HepG2 (cell line): ENCODE results near the gene GPR137. TPM values are rescaled to one million over a fixed set of nuclear protein-coding genes. Genes with fewer than 3 reads are reported as not detected.

ENCODE experiments used
- ATAC-seq: fragments of 200-7000 bp; cut with Tn5 transposase; 3 replicates; pipeline ENCODE4 v1.9.1; 2020; ENCODE audit warnings: mild to moderate bottlenecking, moderate library complexity
- BruUV-seq: library from RNA; stranded (reverse); fragments of 400-500 nt; replicated peaks from 2 replicates; lab custom pipeline; 2021; lab: Mats Ljungman, UMichigan
- CTCF ChIA-PET: fragments of 300-600 bp; formaldehyde crosslinking; extraction: SDS; loops from one replicate; lab custom pipeline; 2021; ENCODE audit warnings: low total read pairs, inconsistent platforms, low intra/inter-chr PET ratio; lab: Yijun Ruan, JAX
- POLR2A ChIA-PET: fragments of 350-600 bp; sonication (Branson Sonifier 250); formaldehyde crosslinking; loops from one replicate; lab custom pipeline; 2020; ENCODE audit warnings: antibody characterized with exemption, inconsistent platforms; lab: Yijun Ruan, JAX
- DNase-seq: peaks from one replicate; pipeline ENCODE4 v3.0.0-alpha.2; 2015; ENCODE audit warnings: low spot score
- FAIRE-seq: peaks from 3 replicates; lab custom pipeline; 2011; peaks lifted over from hg19 to GRCh38; lab: Jason Lieb, UNC
- H2AFZ ChIP-seq: one replicate; pipeline ENCODE4 v1.6.1; 2011; ENCODE audit warnings: low read length, inconsistent platforms
- H3K27ac ChIP-seq: fragments of 300-600 bp; 3 replicates; pipeline ENCODE4 v1.8.0; 2011; ENCODE audit warnings: mixed run types, mild to moderate bottlenecking, mixed read lengths, low read length, inconsistent platforms; ENCODE audit not compliant: insufficient read depth; ENCODE audit errors: extremely low read length
- H3K27me3 ChIP-seq, 2 experiments: fragments of 200-600 bp in 1 of 2; 2 replicates in 1 of 2; 3 replicates in 1 of 2; pipeline versions ENCODE4 v1.6.0 to v1.8.0; 2011; ENCODE audit warnings: low read length in 2 of 2, mild to moderate bottlenecking in 2 of 2, moderate library complexity in 2 of 2, inconsistent platforms in 1 of 2; ENCODE audit not compliant: insufficient read depth in 2 of 2, control insufficient read depth in 1 of 2
- H3K36me3 ChIP-seq, 2 experiments: fragments of 200-600 bp in 1 of 2; replicated peaks in 1 of 2; 2 replicates in 1 of 2; 3 replicates in 1 of 2; pipeline versions ENCODE4 v1.5.1 to v1.8.0; 2011; ENCODE audit warnings: low read length in 2 of 2, inconsistent platforms in 1 of 2; ENCODE audit not compliant: insufficient read depth in 2 of 2, control insufficient read depth in 1 of 2
- H3K4me1 ChIP-seq: 2 replicates; pipeline ENCODE4 v1.5.1; 2012; ENCODE audit warnings: low read length, inconsistent platforms; ENCODE audit not compliant: insufficient read depth
- H3K4me2 ChIP-seq: 2 replicates; pipeline ENCODE4 v1.6.0; 2011; ENCODE audit warnings: low read depth, low read length, inconsistent platforms
- H3K4me3 ChIP-seq, 3 experiments: fragments of 200-600 bp in 1 of 3; sonication (generic), shearing (Covaris generic) in 1 of 3; replicated peaks in 1 of 3; 2 replicates each; pipeline ENCODE4 v1.5.1; 2011 to 2016; ENCODE audit warnings: low read length in 3 of 3, inconsistent platforms in 2 of 3, low read depth in 2 of 3, mild to moderate bottlenecking in 2 of 3, control low read depth in 1 of 3, mixed read lengths in 1 of 3; ENCODE audit not compliant: insufficient read depth in 1 of 3
- H3K79me2 ChIP-seq: one replicate; pipeline ENCODE4 v1.6.1; 2011; ENCODE audit warnings: low read length, inconsistent platforms; ENCODE audit not compliant: insufficient read depth
- H3K9ac ChIP-seq: 2 replicates; pipeline ENCODE4 v1.6.0; 2011; ENCODE audit warnings: mild to moderate bottlenecking, low read depth, low read length, inconsistent platforms; ENCODE audit not compliant: insufficient read depth
- H3K9me3 ChIP-seq: 2 replicates; pipeline ENCODE4 v1.5.1; 2012; ENCODE audit warnings: mild to moderate bottlenecking, low read length
- H4K20me1 ChIP-seq: 2 replicates; pipeline ENCODE4 v1.6.0; 2011; ENCODE audit warnings: inconsistent platforms, mild to moderate bottlenecking, low read length, moderate library complexity; ENCODE audit not compliant: insufficient read depth
- TSC22D2 ChIP-seq: sonication (generic); formaldehyde crosslinking; IDR thresholded peaks from 2 replicates; pipeline ENCODE4 v1.5.1; 2020; ENCODE audit warnings: missing genetic modification reagents, mild to moderate bottlenecking, borderline replicate concordance
- ZEB1 ChIP-seq: IDR thresholded peaks from 2 replicates; pipeline ENCODE4 v1.6.1; 2012; ENCODE audit warnings: mild to moderate bottlenecking, low read depth, inconsistent platforms; ENCODE audit not compliant: insufficient replicate concordance
- WGBS: methylation state at CpG from one replicate; pipeline ENCODE4 v1.1.6; 2017; ENCODE audit warnings: low lambda C conversion rate; 5-methylcytosine and 5-hydroxymethylcytosine counted together
- in situ Hi-C: cut with HindIII; loops from 2 replicates; pipeline ENCODE4 v1.10.0; 2017; ENCODE audit warnings: low pct_unique_long_range_greater_than_20kb; ENCODE audit not compliant: extremely low pct_ligation_motif_present
- intact Hi-C: fragments of 100-400 bp; cut with micrococcal nuclease; formaldehyde crosslinking; loops from one replicate; pipeline ENCODE4 v1.10.0; 2022; ENCODE audit not compliant: unreplicated experiment
- polyA plus RNA-seq, 8 experiments: library from polyadenylated mRNA; depleted of rRNA in 3 of 8; stranded (reverse) in 7 of 8; unstranded in 1 of 8; fragments of >200 nt; fragmentation: Illumina TruSeq in 4 of 8; extraction: Trizol in 4 of 8; gene quantifications; 2 replicates each; pipeline versions ENCODE4 v1.2.1 to v1.2.3, GENCODE V29; 2011 to 2016; ENCODE audit warnings: low read depth in 4 of 8, missing spikeins in 1 of 8, mixed read lengths in 1 of 8; ENCODE audit not compliant: insufficient read depth in 1 of 8
- total RNA-seq, 5 experiments: library from RNA; depleted of rRNA; stranded (reverse); fragments of >200 nt; fragmentation: Illumina TruSeq; extraction: Trizol; gene quantifications; 2 replicates each; pipeline ENCODE4 v1.2.3, GENCODE V29; 2016; ENCODE audit warnings: low read depth in 1 of 5
- TF ChIP-seq, protein P1 (sequence below): sonication (generic); formaldehyde crosslinking; IDR thresholded peaks from 2 replicates; pipeline ENCODE4 v1.4.0; 2020; ENCODE audit warnings: mild to moderate bottlenecking, missing genetic modification reagents
- TF ChIP-seq, protein P2 (sequence below): sonication (generic); formaldehyde crosslinking; IDR thresholded peaks from 2 replicates; pipeline ENCODE4 v1.5.1; 2020; ENCODE audit warnings: missing genetic modification reagents, mild to moderate bottlenecking, borderline replicate concordance

Gene GPR137
- total and polyA plus RNA-seq, 2 of the 13 experiments (the other 11 are each of a cell fraction or from before 2014, with no cell fraction given), result 8.5 to 13.2 TPM

DNA sequence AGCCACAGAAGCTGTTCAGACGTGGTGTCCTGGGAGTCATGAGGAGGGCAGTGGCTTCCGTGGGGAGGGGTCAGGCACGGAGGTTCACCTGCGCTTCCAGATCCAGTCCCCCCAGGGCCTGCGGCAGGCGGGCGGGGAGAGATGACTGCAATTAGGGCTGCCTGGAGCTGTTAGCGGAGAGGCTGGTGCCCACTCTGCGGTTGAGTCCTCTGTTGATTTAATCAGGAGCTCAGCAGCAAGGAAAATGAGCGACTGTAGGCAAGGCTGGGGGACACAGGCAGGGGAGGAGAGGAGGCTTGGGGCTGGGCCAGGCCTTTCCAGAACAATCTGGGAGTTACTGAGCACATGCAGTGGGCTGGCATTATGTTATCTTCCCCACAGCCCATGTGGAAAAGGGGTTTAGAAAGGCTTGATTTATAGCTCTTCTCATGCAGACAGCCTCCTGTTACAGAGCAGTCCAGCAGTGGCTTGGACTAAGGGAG is 21.2 kb upstream of the GPR137 start:
- Histone ChIP-seq H3K4me1 (peaks cover 15% of the 10 kb centered on the region), H3K9ac (no peak overlapping the region), H3K4me3 (no peak overlapping the region), H4K20me1 (no peaks in the 10 kb centered on the region), H3K79me2 (peaks cover 4% of the 10 kb centered on the region), H3K9me3 (no peaks in the 10 kb centered on the region), H3K27me3 (no peaks in the 10 kb centered on the region), H3K4me2 (no peak overlapping the region), H3K27ac (no peak overlapping the region), H2AFZ (no peak overlapping the region), H3K36me3 (peaks cover 2 to 25% of the 10 kb centered on the region in 2 experiments; a peak in 4 of 5 replicates)
- DNase-seq (no peak), ATAC-seq (no peak), FAIRE-seq (no peak)
- TF ChIP-seq, protein P1, sequence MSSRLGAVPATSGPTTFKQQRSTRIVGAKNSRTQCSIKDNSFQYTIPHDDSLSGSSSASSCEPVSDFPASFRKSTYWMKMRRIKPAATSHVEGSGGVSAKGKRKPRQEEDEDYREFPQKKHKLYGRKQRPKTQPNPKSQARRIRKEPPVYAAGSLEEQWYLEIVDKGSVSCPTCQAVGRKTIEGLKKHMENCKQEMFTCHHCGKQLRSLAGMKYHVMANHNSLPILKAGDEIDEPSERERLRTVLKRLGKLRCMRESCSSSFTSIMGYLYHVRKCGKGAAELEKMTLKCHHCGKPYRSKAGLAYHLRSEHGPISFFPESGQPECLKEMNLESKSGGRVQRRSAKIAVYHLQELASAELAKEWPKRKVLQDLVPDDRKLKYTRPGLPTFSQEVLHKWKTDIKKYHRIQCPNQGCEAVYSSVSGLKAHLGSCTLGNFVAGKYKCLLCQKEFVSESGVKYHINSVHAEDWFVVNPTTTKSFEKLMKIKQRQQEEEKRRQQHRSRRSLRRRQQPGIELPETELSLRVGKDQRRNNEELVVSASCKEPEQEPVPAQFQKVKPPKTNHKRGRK (CRISPR knock-in tag), result no peak
- no peak for TF ChIP-seq TSC22D2 (CRISPR knock-in tag)
- intact Hi-C loops (no loop called here), in situ Hi-C loops (no loop called here)
- 100% methylated on average over 9 of the region's 10 CpGs for WGBS
- BruUV-seq, result no TSS peak
- ChIA-PET POLR2A (interaction anchor here (1.4 kb wide), 1 partner anchor 12 kb away, joined by 7 read pairs; no protein-coding TSS in a partner anchor), CTCF (no interaction called here)

DNA sequence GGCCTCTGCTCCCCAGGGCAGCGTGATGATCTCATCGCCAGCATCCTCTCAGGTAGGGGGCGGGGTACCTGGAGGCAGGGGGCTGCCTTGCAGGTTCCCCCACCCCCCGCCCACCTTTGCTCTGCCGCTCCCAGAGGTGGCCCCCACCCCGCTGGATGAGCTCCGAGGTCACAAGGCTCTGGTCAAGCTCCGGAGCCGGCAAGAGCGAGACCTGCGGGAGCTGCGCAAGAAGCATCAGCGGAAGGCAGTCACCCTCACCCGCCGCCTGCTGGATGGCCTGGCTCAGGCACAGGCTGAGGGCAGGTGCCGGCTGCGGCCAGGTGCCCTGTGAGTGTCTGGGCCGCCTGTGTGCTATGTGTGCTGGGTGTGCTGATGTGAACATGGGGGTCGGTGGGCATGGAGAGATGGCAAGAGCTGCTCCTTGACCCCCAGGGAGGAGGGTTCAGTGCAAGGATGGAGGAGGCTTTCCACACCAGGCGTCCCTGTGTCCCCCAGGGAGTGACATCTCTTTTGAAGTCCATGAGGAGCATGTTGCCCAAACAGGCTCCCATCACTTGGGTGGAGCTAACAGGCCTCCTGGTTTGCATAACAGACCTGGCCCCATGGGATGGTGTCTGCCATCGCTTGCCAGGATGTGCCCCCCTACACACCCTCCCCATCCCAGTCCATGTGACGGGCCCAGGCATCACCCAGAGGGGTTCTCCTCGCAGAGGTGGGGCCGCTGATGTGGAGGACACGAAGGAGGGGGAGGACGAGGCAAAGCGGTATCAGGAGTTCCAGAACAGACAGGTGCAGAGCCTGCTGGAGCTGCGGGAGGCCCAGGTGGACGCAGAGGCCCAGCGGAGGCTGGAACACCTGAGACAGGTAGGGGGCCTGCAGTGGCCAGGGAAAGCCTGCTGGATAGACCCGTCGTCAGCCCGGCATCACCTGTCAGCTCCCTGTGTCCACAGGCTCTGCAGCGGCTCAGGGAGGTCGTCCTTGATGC is 20.2 kb upstream of the GPR137 start:
- WGBS, result 95% methylated on average over 22 of the region's 35 CpGs
- peaks cover 4% of the 10 kb centered on the region for H3K79me2 ChIP-seq
- intact Hi-C loops, result no loop called here
- peaks cover 15% of the 10 kb centered on the region for H3K4me1 ChIP-seq
- in situ Hi-C loops, result no loop called here
- no peaks in the 10 kb centered on the region for H3K9me3 ChIP-seq
- no peak for TF ChIP-seq ZEB1
- TF ChIP-seq, protein P2, sequence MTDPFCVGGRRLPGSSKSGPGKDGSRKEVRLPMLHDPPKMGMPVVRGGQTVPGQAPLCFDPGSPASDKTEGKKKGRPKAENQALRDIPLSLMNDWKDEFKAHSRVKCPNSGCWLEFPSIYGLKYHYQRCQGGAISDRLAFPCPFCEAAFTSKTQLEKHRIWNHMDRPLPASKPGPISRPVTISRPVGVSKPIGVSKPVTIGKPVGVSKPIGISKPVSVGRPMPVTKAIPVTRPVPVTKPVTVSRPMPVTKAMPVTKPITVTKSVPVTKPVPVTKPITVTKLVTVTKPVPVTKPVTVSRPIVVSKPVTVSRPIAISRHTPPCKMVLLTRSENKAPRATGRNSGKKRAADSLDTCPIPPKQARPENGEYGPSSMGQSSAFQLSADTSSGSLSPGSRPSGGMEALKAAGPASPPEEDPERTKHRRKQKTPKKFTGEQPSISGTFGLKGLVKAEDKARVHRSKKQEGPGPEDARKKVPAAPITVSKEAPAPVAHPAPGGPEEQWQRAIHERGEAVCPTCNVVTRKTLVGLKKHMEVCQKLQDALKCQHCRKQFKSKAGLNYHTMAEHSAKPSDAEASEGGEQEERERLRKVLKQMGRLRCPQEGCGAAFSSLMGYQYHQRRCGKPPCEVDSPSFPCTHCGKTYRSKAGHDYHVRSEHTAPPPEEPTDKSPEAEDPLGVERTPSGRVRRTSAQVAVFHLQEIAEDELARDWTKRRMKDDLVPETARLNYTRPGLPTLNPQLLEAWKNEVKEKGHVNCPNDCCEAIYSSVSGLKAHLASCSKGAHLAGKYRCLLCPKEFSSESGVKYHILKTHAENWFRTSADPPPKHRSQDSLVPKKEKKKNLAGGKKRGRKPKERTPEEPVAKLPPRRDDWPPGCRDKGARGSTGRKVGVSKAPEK (CRISPR knock-in tag), result no peak
- CTCF ChIA-PET, result no interaction called here
- H3K4me3 ChIP-seq, result no peak overlapping the region
- no peaks in the 10 kb centered on the region for H3K27me3 ChIP-seq
- POLR2A ChIA-PET, result interaction anchor here (1.4 kb wide), 1 partner anchor 13 kb away, joined by 7 read pairs; no protein-coding TSS in a partner anchor
- no peak overlapping the region for H3K9ac ChIP-seq
- BruUV-seq, result no TSS peak
- H2AFZ ChIP-seq, result no peak overlapping the region
- H3K36me3 ChIP-seq, result peaks cover 1 to 15% of the 10 kb centered on the region in 2 experiments; a peak in 4 of 5 replicates
- no peak overlapping the region for H3K4me2 ChIP-seq
- H3K27ac ChIP-seq, result no peak overlapping the region
- FAIRE-seq (no peak), DNase-seq (no peak), ATAC-seq (no peak)
- H4K20me1 ChIP-seq, result no peaks in the 10 kb centered on the region
